GM12878 (cell line): ENCODE measurements around the gene RBMS3.

Source experiments
- ASH2L ChIP-seq: fragments of 300-600, 200-600 bp; sonication (generic); IDR thresholded peaks from 2 replicates; pipeline ENCODE4 v1.6.1; 2017; ENCODE audit warnings: low read depth, mild to moderate bottlenecking, borderline replicate concordance
- CEBPB ChIP-seq, 2 experiments: fragments of 150-350 bp in 1 of 2; IDR thresholded peaks; 2 replicates each; pipeline ENCODE4 v1.6.1; 2012 to 2014; ENCODE audit warnings: low read depth in 2 of 2, low read length in 2 of 2, borderline replicate concordance in 1 of 2, inconsistent platforms in 1 of 2
- CHD2 ChIP-seq: IDR thresholded peaks from 2 replicates; pipeline ENCODE4 v1.6.1; 2011; ENCODE audit warnings: low read depth, low read length, improper control_type of control experiment, borderline replicate concordance
- EZH2 ChIP-seq: IDR thresholded peaks from 2 replicates; pipeline ENCODE4 v1.6.1; 2012; ENCODE audit warnings: low read depth, mild to moderate bottlenecking, control low read depth, inconsistent platforms, low read length, borderline replicate concordance; ENCODE audit not compliant: control insufficient read depth
- NR2C2 ChIP-seq: IDR thresholded peaks from 2 replicates; pipeline ENCODE4 v1.6.1; 2011; ENCODE audit warnings: borderline replicate concordance, low read depth; ENCODE audit not compliant: control insufficient read depth, insufficient read length
- PRDM15 ChIP-seq: fragments of 450-650 bp; formaldehyde crosslinking; IDR thresholded peaks from 2 replicates; pipeline ENCODE4 v1.4.0; 2020; ENCODE audit warnings: mild to moderate bottlenecking, moderate library complexity
- RAD21 ChIP-seq: IDR thresholded peaks from 2 replicates; pipeline ENCODE4 v1.6.1; 2011; ENCODE audit warnings: mild to moderate bottlenecking, low read depth, low read length, moderate library complexity; ENCODE audit not compliant: insufficient read depth
- REST ChIP-seq: IDR thresholded peaks from 2 replicates; pipeline ENCODE4 v1.6.1; 2012; ENCODE audit warnings: mild to moderate bottlenecking, low read depth, low read length
- SPI1 ChIP-seq: IDR thresholded peaks from 2 replicates; pipeline ENCODE4 v1.6.1; 2011; ENCODE audit warnings: low read depth, mild to moderate bottlenecking, low read length, moderate library complexity, borderline replicate concordance; ENCODE audit not compliant: insufficient read depth
- ZBTB33 ChIP-seq: fragments of 450-650 bp; IDR thresholded peaks from 2 replicates; pipeline ENCODE4 v1.6.1; 2017; ENCODE audit warnings: mild to moderate bottlenecking
- TF ChIP-seq, protein P1 (sequence below), 3 experiments: IDR thresholded peaks in 2 of 3; conservative IDR thresholded peaks in 1 of 3; 2 replicates each; pipeline ENCODE4 v1.5.1; 2011; ENCODE audit warnings: low read depth in 3 of 3, low read length in 3 of 3, mild to moderate bottlenecking in 3 of 3, control low read depth in 2 of 3, moderate library complexity in 2 of 3, inconsistent platforms in 1 of 3, mixed read lengths in 1 of 3; ENCODE audit not compliant: control insufficient read depth in 2 of 3, insufficient read depth in 1 of 3; ENCODE audit errors: extremely low read depth in 1 of 3
- TF ChIP-seq, protein P2 (sequence below): IDR thresholded peaks from 2 replicates; pipeline ENCODE4 v1.6.1; 2012; ENCODE audit warnings: low read depth, low read length, improper control_type of control experiment

DNA sequence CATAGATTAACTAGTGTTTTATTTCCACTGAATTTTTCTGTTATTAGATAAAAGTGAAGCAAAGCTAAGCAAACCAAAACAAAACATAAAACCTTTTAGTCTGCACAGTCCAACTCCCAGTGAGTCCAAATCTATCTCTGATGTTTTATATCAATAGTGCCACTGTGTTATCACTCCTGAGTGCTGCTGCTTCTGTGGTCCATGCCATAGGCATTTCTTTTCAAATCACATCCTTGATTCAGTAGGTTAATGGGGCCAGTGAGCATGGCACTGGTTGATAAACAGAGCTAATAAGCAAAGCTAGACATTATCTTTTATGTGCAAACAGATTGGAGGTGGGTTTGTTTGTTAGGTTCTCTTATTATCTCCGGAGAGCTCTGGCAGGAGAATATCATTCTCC, 30.0 kb downstream of the RBMS3 start:
- TF ChIP-seq ZBTB33 (no peak), RAD21 (no peak), REST (no peak), CHD2 (no peak), PRDM15 (CRISPR knock-in tag) (no peak), SPI1 (no peak), CEBPB (IDR thresholded peaks at IDR 0.05; ENCODE audit: borderline replicate concordance in 1 of 2, low read depth in 2 of 2, low read length in 2 of 2) (no peak), EZH2 (no peak), ASH2L (no peak), NR2C2 (no peak)
- TF ChIP-seq, protein P1, sequence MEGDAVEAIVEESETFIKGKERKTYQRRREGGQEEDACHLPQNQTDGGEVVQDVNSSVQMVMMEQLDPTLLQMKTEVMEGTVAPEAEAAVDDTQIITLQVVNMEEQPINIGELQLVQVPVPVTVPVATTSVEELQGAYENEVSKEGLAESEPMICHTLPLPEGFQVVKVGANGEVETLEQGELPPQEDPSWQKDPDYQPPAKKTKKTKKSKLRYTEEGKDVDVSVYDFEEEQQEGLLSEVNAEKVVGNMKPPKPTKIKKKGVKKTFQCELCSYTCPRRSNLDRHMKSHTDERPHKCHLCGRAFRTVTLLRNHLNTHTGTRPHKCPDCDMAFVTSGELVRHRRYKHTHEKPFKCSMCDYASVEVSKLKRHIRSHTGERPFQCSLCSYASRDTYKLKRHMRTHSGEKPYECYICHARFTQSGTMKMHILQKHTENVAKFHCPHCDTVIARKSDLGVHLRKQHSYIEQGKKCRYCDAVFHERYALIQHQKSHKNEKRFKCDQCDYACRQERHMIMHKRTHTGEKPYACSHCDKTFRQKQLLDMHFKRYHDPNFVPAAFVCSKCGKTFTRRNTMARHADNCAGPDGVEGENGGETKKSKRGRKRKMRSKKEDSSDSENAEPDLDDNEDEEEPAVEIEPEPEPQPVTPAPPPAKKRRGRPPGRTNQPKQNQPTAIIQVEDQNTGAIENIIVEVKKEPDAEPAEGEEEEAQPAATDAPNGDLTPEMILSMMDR (IDR thresholded peaks at IDR 0.05 in 2 of 3, conservative IDR thresholded peaks at IDR 0.05 in 1 of 3; ENCODE audit: control insufficient read depth in 2 of 3, extremely low read depth in 1 of 3, insufficient read depth in 1 of 3, low read depth in 3 of 3, low read length in 3 of 3) = no peak
- TF ChIP-seq, protein P2, sequence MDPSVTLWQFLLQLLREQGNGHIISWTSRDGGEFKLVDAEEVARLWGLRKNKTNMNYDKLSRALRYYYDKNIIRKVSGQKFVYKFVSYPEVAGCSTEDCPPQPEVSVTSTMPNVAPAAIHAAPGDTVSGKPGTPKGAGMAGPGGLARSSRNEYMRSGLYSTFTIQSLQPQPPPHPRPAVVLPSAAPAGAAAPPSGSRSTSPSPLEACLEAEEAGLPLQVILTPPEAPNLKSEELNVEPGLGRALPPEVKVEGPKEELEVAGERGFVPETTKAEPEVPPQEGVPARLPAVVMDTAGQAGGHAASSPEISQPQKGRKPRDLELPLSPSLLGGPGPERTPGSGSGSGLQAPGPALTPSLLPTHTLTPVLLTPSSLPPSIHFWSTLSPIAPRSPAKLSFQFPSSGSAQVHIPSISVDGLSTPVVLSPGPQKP = no peak
